GM18498 (cell line): ENCODE results near the gene SPNS2.

Experiments used
- ATAC-seq: cut with Tn5 transposase; IDR thresholded peaks from one replicate; pipeline ENCODE4 v1.9.1; 2021; ENCODE audit warnings: mild to moderate bottlenecking, moderate library complexity; ENCODE audit not compliant: unreplicated experiment

SPNS2 gene

DNA sequence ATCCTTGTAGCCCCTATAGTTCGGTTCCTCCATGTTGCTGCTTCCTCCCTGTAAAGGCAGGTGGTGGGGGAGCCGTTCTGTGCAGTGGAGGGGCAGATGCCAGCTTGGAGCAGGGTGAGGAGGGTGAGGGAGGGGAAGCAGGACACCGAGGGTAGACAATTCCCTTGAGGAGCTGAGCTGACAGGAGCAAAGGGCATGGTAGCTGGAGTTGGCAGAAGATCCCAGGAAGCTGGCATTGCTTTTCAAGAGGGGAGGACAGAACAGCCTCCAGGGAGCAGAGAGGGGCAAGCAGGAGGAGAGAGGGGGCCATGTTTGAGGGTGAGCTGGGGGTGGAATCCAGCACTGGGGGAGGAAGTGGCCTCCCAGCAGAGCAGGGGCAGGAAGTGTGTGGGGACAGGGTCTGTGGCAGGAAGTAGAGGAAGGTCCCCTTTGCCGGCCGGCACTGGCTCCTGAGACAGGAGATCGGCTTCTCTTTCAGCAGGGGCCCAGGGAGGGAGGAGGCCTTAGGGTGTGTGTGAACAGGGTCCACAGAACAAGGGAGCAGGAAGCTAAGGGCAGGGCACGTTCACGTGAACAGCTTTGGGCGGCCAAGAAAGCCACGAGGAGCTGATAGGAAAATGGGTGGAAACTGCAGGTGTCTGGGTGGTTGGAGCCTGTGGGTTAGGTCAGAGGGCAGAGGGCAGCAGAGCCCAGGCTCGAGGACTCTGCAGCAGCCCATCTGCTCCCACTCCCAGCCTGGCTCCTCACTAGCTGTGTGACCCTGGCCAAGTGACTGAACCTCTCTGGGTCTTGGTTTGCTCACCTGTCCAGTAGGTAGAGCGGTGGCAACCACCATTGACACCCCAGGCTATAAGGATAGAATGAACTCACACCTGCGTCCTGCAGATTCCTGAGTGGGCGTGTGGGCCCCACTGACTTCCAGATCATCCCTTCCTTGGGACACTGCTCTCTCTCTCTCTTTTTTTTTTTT is 17.5 kb upstream of the SPNS2 start:
- no peak for ATAC-seq

DNA sequence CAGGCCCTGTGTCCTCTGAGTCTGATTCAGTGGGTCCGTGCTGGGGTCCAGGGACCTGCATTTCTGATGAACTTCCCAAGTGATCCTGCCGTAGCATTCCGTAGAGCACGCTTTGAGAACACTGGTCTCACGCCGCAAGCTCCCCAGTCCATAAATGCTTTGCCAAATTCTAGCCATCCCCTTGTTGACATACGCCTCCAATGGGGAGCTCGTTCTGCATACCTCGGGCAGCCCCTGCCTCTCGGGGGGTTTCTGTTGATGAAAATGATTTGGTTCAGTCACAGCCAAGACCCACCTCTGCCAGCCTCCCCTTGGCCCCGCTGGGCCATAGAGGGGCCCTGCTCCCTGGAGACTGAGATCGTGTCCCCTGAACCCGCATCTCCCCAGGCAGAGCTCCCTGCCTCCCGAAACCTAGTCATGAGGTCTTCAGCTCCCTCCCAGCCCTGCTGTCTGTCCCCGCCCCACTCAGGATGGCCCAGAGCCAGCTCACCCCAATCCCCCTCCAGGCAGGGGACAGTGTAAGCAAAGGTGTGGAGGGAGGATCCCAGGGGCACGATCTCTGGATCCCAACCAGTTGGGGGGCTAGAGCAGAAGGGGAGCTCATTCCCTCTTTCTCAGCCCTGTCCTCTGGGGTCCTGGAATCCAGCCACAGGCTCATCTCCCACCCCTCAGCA is 16.2 kb upstream of the SPNS2 start:
- ATAC-seq: no peak

GRCh38 chr17:4483012-4483840 is 15.5 kb upstream of the SPNS2 start:
- no peak for ATAC-seq

GRCh38 chr17:4485676-4486646 is 12.7 kb upstream of the SPNS2 start:
- no peak for ATAC-seq

DNA sequence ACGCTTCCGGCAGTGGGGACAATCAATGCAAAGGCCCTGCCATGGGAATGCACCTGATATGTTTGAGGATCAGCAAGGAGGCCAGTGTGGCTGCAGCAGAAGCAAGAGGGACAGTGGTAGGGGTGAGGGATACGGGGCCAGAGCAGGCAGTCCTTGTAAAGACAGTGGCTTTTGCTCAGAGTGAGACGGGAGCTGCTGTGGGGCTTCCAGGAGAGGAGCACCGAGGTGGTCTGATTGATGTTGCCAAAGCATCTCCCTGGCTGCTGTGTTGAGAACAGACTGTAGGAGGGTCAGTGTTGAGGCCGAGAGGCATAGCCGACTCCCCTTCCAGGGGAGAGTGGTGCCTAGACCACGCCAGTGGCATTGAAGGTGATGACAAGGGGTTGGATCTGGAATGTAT is 11.4 kb upstream of the SPNS2 start:
- no peak for ATAC-seq

DNA sequence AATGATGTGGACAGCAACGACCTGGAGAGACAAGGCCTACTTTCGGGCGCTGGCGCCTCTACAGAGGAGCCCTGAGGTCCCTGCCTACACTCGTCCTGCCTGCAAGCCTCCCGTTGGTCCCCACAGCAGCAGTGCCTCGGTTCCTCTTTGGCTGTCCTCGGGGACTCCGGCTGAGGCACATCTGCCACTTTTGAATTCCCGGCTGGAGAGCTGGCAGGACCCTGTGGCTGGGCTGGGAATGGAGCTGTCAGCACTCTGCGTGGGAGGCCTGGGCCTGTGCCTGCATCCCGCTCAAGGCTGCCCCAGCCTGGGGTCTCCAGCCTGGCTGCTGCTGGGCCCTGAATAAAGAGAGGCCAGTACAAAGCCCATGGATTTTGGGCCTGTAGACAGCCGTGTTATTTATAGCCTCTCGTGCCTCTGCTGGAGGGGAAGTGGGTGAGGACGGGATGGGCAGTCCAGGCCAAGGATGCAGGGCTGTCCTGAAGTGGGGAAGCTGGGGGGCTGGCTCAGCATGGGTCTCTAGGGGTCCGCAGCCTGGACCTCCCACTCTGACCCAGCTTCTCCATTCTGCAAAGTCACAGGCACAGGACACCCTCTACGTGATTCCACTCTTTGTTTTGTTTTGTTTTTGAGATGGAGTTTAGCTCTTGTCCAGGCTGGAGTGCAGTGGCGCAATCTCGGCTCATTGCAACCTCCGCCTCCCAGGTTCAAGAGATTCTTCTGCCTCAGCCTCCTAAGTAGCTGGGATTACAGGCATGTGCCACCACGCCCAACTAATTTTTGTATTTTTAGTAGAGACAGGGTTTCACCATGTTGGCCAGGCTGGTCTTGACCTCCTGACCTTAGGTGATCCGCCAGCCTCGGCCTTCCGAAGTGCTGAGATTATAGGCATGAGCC is 10.6 kb upstream of the SPNS2 start:
- no peak for ATAC-seq

- ATAC-seq: no peak
Observed at GRCh38 chr17:4488989-4489595, 9.6 kb upstream of the SPNS2 start.

DNA sequence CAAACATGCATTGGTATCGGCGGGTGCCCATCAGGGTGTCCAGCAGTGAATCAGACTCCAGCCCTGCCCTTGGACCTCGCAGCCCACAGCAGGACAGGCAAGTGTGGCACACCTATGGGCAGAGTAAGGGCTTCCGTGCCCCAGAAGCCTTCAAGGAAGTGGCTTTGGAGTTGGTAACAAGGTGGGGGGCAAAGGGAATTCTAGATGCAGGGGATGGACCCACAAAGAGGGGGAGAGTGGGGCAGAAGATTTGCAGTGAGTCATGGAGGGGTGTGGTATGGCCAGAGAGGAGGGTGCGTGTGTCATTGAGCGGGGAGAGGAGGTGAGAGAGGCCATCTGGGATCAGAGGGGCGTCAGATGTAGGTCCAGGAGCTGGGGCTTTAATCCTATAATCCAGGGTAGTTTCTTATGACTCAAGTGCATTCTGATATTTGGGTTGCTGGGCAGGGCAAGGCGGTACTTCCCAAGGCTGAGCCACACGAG is 8.5 kb upstream of the SPNS2 start:
- no peak for ATAC-seq

GRCh38 chr17:4490637-4491061 is 8.0 kb upstream of the SPNS2 start:
- ATAC-seq: no peak

GRCh38 chr17:4492721-4493561 is 5.7 kb upstream of the SPNS2 start:
- ATAC-seq: no peak

- no peak for ATAC-seq
Observed at GRCh38 chr17:4497101-4497824, 1.4 kb upstream of the SPNS2 start.

DNA sequence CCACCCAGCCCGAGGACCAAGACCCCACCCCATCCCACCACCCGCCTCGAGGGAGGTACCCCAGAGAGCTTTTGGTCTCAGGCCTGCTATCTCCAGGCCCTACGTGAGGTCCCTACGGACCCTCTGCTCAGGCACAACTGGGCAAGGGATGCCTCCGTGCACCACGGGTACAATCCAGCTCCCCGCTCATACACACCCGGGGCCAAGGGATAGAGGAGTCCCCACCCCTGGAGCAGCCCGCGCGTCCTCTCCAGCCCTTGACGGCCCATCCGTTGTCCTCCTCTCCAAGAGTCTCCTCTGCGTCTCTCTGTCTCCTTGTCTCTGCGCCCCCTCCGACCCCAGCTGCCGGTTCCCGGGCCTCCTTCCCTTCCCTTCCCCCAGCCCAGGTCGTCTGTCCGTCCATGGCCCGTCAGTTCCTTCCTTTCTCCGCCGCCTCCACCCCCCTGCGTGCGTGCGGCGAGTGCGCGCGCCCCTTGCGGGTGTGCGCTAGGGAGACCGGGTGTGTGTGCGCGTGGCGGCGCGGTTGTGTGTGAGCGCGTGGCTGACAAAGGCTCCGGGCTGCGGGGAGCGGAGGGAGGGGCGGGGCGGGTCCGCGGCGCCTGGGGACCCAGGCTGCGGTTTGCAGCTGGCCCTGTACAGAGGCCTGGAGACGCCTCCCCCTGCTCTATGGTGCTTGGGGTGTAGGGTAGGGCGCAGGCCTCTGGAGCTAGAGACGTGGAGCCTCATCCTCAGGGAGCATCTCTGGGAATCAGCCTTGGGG is 930 bp downstream of the SPNS2 start:
- ATAC-seq: no peak

- ATAC-seq: no peak
Observed at GRCh38 chr17:4500191-4500571, 1.5 kb downstream of the SPNS2 start.

DNA sequence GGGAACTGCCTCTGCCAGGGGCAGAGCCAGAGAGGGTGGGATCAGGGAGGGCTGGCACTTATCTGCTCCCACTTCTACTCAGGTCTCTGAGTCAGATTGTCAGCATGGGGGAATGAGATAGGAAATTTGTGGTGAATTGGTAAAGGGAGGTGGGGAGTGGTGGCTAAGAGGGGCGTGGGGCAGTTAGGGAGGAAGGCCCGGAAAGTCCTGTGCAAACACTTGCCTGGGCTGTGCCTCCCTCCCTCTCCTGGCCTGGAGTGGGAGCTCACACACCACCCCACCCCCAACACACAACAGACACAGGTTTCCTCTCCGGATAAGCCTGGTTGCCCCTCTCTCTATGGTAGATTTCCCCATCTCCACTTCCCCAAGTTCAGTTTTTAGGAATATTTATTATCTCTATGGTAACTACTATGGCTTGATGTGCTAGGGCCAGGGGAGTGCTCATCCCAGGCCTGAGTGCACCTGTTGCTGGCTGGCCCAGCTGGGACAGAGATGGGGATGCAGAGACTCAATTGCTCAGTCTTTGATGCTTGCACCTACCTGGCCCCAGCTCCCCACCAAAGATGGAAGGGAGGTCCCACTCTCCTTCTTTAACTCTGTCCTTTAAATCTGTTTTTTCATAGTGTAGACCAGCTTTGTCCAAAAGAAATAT is 2.7 kb downstream of the SPNS2 start:
- ATAC-seq: no peak

GRCh38 chr17:4502466-4503154 is 3.9 kb downstream of the SPNS2 start:
- no peak for ATAC-seq
